ENCODE results near the gene HAND1.

HAND1 gene

DNA sequence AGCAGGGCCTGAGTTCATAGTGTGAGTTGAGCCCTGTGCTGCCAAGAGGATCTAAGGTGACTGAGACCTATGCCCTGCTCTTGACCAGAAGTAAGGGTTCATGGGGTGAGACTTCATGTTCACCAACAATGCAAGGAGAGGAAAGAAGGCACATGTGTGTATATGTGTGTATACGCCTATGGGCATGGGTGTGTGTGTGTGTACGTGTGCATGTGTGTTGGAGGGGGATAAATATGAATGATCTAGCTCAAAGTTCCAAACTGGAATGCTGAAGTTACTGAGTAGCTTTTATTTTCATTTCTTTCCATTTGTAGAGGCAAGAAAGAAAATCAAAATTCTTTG, 25.6 kb upstream of the HAND1 start:
- no peak for DNase-seq

DNA sequence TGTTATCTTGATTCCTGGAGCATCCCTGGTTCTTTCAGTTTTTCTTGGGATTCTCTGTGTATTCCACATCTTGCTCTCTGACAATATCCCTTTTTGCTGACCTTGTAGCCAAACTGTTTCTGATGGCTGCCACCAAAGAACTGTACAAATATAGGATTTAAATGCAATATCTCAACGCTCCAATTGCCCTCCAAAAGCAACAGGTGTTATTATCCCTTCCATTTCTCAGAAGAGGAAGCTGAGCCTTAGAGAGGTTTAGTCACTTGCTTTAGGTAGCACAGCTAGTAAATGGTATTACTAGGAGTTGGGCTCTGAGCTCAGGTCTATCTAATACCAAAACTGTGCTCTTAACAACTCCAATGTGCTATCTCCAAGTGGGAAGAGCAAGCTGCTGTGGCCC, 24.2 kb upstream of the HAND1 start:
- DNase-seq: no peak

DNA sequence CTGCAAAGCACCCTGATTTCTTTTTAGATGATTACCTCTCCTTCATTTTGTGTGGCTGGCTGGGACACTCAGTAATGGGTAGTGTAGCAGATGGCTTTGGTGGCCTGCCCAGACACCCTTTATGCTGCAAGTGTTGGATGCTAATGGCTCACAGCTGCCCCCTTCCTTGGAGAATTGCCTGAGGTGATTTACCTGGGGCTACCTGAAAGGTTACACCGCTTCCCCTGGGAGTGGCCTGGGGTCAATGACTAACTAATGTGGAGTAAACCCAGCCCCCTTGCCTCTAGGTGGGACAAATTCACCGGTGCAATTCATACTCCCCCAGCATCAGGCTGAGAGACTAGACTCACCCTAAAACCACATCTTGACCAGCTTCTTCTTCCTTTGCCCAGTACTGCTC, 23.5 kb upstream of the HAND1 start:
- DNase-seq: no peak

DNA sequence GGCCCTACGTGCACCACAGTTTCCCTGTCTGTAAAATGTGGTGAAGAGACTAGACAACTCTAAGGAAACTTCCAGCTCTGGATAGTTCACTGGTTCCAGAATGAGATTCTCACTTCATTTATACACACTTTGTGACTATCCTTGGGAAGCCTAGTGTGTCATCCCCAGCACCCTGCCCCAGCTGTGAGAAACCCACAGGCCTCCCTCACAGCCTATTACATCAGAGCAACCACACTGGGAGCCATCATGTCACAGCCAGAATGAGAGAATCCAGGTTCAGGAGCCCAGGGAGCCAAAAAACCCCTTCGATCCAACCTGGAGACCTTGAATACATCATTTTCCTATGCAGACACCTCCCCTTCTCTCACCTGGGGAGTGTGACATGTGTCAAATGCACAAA, 21.0 kb upstream of the HAND1 start:
- DNase-seq: no peak

DNA sequence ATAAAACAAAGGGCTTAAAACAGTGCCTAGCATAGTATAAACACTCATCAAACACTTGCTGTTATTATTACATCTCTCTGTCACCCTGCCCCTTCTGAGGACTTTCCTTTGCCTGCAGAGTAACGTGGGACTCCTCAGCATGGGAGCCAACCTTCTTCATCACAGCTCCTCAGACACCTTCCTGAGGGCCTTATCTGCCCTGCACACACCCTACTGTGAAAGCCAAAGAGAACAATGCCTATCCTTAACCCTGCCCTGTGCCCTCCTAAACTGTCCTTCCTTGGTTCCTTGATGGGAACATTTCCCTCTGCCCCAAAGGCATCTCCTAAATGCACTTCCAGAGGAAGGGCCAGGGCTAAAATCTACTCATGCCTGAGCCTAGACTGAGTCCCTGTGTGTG, 20.6 kb upstream of the HAND1 start:
- DNase-seq: no peak

DNA sequence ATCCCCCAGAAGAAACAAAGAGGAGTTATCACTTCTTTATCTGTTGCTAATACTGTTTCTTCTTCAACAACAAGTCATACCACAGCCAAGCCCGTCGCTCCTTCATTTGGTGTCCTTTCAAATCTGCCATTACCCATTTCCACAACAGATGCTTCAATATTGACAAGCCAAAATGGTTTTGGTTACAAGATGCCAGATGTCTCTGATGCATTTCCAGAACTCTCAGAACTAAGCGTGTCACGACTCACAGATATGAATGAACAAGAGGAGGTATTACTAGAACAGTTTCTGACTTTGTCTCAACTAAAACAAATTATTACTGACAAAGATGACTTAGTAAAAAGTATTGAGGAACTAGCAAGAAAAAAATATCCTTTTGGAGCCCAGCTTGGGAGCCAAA, 16.0 kb upstream of the HAND1 start:
- no peak for DNase-seq

DNA sequence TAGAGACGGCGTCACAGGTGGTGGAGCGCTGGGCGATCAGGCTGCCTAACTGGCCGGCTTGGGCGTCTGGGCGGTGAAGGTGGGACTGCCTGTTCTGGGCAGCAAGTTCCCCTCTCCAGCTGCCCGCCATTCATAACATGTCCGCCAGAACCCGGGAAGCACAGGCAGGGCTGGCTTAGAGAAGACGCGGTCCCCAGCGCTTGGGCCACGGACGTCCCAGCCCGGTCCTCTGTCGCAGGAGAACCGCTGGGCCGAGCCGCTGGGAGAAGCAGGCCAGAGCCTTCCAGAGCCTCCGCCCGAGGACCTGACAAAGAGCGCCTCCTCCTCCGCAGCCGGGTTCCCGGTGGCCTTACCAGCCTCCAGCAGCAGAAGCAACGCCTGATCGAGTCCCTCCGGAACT, 15.2 kb upstream of the HAND1 start:
- no peak for DNase-seq

DNA sequence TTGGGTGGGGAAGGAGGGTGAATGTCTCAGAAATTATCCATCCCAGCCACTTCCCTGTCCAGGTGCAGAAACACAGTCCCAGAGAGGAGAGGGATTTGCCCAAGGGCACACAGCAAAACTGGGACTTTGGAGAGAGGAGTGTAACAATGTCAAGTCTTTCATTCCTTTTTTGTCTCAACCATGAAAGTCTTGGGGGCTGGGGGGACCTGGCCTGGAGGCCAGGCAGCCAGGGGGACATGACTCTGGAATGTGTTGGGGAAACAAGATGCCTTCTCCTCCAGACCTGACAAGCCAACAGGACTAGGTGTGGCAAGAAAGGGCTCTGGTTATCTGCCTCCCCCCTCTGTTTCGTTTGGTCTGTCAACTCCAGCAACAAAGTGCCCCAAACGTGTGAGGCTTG, 13.9 kb upstream of the HAND1 start:
- no peak for DNase-seq

DNA sequence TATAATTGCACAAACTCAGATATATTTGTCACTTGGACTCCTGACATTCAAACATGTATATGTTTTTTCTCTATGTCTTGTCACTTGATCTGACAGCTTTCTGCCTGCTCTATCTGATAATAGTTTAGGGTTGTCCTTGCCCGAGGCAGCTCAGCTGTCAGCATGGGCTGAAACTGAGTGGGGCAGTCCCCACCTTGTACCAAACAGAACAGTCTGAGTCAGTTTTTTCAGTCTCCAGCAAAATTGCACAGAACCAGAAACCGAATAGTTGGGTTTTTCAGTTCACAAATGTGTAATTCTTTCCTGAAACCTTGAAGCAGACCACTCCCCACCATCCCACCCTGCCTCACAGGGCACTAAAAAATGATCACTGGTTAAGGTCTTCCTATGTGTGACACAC, 9.5 kb upstream of the HAND1 start:
- no peak for DNase-seq

DNA sequence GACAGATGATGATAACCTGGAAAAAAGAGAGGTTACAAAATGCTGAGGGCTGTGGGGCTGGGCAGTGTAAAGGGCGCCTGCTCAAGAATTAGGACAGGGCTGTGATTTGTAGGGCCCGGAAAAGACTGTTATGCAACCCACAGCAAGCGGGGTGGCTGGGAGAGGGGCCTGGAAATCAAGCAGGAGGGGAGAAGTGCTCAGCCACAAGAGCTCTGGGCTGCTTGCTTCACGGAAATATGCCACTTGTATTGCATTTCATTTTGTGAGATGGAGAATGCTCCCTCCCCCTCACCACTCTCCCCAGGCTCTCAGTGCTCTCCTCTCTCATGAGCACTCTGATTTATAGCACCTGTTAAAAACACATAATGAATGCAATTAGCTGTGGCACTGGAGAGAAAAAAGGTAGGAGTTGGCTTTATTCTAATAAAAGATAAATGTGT, 8.4 kb upstream of the HAND1 start:
- DNase-seq: peak; percentile 16

DNA sequence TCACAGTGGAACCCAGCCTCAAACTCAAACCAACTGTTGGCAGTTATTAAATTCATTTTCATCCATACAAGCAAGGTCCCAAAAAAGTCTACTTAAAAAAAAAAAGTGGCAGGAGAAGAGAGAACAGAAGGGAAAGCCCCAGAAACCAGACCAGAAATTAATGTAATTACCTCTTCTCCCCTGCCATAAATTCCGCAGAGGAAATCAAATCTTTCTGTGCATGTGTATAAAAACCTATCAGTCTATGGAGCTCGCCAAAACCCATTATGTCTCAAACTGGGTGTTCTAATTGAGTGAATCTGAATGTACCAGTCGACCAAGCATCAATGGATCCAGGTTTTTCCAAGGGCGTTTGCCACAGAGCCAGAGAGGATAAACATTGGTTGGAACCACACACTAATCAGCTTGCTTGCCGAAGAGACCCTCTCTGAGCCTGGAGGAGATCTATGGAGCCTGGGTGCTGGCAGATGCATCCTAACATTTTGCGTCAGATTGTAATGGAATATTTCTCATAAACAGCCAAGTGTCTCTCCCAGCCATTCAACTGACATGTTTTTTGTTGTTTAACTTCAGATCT, 7.9 kb upstream of the HAND1 start:
- DNase-seq: no peak

DNA sequence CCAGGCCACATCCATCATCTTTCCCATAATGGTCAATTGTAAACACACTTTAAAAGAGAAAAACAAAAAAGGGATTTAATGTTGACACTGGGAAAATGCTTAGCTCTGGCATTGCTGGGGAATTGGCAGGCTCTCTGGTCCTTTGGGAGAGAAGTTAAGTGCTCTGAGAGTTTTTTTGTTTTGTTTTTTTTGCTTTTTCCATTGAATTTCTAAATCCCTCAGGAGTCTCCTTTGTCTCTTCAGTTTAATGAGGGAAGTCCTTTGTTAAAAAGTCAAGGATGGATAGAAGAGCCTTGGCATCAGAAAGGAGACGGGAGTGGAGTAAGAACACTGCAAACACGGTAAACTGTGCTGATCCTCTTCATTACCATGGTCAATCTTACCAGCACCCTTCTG, 7.1 kb upstream of the HAND1 start:
- DNase-seq: peak; percentile 26

DNA sequence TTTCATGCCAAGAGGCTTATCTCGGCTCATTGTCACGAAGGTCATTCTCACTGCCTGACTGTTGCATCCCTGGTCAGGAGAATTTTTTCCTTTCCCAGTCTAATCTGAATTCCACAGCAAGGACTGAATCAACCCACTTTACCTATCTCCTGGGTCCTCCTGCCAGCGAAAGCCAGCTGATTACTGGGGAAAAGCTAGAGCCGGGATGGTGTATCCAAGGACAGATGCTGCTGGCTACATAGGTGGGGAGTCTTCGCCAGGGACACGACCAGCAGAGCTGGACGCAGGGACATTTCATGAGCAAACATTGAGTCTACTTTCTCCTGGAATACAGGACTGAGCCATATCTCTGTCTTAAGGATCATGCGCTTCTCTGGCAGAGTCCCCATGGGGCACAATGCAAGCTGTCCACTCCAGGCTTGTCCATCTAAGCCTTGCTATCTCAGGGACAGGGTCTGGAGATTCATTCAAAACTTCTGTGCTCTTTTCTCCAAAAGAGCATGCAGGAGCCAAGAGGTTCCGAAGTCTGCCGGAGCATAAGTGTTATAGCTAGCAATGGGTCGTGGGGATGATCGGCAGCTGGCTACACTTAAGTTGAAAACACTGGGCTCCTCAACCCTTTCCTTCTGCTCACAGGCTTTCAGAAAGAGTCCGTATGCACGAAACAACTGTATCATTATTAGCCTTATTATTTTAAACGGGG, 6.5 kb upstream of the HAND1 start:
- DNase-seq: no peak

DNA sequence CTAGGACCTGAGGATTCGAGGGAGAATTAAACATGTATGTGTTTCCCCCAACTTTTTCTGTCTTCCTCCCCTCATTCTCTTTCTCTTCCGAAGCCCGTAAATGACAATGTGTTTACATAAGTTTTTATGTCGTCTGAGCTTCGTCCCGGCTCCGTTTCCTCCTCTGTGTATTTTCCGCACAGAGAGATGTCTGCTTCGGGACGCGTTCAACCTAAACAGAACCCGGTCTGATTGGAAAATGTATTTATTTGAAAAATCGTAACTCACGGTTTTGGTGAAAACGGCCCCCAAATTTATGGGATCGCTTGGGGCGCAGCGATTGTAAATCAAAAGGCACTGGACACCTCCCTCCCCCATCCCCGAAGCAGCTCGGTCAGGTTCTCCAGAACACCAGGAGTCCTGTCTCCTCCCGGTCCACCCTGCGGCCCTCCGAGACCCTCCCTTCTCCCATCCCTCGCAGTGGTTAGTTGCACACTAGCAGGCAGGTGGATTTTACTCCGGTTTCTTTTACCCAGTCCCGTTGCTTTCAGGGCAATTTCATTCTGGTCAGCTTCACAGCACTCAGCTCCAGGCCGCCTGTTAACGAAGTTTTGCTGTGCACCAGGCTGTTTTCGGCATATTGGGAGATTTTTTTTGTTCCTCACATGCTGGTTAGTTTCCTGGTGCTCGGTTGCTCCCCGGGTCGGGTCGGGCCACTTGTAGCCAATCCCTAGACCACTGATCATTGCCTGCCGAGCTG, 5.8 kb upstream of the HAND1 start:
- no peak for DNase-seq

DNA sequence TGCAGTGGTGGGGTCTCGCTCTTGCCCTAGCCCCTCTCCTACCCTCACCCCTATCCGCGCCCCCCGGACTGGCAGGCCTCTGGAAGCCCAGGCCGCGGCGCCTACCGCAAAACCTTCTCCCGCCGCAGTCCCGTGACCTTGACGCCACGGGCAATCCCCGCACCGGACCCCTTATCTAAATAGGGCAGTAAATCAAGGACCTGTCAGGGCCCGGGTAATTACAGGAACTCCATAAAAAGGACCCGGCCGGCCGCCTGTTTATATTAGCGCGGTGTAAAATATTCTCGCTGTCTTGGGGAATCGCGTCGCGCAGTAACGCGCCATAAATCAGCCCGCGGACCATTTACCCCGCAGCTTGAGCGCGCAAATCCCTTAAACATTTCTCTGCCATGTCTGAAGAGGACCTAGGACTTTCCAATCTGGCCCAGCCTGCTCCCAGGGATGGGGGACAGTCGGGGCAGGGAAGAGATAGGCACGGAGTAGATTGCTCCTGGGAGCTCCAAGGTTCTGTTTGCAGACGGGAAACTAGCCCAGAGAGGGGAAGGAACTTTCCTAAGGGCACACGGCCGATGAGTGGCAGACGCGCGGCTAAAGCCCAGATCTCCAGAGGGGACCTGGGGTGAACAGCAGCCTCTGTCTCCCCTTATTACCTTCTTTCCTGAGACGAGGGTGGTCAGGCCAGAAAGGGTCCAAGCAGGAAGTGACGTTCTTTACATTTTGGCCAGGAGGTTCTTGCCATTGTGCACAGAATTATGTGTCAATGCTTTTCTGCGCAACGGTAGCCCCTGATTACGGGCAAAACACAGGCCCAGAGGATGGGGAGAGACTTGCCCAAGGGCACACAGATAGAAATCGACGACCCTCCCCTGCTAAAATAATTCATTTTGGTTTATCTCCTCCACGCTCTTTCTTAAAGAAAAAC, 4.8 kb upstream of the HAND1 start:
- no peak for DNase-seq

DNA sequence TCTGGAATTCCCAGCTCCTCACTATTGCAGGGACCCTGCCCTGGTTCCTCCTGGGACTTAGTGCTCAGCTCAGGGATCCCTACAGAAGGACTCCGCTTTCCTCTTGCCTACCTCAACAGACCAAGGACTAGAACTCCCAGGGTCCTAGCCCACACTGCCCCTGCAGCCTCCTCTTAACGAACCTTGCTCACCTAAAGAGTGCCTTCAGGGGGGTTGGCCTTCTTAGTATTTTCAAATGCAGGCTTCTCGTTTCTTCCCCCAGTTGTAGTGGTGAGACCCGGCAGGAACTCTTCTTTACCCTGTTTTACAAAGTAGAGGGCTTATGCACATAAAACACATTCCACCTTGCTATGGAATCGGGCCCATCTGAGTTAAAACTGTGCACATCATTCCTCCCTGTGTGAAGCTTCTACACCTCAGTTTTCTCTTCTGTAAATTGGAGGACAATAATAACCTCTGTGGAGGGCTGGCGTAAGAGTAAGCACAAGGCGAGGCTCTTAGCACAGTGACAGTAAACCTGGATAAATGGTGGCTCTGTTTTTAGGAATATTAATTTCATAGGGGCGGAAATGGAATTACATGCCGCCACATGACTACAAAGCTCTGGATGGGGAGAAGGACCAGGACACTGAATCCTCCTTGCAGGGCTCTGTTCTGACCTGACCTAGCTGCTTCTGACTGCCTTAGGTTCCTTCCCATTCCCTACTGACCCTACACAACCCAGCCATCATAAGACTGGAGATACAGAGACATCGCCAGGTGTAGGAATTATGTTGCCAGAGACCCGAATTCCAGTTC, 3.8 kb upstream of the HAND1 start:
- DNase-seq: no peak

DNA sequence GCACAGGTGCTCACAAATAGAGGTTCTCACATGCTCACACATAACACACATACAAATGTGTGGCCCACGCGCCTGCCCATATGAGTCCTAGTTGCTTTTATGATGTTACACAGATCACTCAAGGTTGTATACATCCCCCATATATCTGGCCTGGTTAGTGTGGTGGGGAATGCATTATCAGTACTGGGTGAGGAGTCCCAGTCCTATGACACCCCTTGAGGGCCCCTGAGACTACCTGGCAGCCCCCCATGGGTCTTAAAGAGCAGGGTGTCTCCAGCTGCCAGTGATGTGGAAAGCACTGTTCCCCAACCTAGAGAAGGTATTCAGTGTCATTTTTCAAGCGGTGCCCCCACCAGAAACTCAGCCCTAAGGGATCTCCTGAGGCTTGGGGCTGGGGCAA, 2.8 kb upstream of the HAND1 start:
- no peak for DNase-seq

DNA sequence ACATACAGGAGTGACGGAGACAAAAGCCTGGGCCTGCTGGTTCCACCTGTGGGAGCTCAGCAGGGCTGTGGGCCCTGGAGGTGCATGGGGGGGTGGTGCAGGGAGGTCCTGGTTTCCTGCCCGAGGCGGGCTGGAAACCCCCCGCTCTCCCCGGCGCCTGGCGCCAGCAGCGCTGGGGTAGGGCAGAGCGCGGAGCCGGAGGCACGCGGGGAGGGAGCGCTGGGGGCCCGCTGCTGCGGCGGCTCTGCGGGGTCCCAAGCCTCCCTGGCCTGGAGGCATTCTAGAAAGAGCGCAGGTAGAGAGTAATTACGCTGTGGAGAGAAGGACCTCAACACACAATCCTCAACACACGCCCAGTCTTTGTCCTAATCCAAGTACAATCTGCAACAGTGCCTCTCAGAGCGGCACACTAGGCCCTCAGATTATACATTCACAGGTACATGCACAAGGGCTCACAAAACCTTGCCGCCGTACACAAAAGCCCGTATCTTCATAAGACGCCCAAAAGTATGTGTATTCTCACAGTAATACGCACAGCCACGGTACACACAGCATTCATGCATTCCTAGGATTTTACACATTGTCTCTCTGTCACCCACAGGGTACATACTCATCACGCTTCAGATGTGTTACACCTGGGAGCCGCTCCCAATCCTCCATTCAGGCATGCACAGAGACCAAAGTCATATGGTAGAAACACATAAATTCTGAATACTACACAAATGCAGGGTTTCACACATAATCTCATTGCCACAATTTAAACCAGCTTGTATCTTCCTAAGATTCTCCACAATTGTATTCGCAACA, 2.1 kb upstream of the HAND1 start:
- no peak for DNase-seq

DNA sequence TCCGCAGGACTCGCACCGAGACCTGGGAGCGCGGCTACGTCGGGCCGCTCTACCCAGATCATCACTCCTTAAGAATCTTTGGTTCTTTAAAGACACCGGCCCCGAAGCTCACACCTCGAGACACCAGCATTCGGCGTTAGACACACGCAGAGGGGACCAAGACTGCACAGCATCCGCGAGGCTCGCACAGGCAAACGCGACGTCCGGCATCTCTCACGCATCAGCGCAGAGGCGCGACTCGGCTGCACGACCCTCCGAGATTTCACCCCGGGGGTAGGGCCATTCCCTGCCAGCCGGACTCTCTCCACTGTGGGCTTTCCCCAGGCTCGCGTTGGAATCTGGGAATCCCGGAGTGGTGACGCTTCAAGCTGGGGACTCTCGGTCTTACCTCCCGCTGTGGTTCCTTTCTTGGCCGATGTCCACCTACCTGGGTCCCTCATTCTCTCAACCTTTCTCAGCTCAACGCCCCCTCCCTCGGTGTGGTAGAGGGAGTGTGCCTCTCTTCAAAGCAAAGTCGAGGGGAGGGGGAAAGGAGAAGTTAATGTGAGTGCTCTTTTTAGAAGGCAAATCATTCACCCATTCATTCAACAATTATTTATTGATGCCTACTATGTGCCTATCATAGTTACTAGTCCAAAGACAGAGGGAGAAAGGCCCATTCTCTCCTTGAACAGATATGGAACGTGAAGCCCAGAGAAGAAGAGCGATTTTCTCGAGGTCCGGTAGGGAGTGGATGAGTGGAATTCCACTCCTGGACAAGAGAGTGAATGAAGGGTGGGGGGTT, 1.3 kb upstream of the HAND1 start:
- no peak for DNase-seq

DNA sequence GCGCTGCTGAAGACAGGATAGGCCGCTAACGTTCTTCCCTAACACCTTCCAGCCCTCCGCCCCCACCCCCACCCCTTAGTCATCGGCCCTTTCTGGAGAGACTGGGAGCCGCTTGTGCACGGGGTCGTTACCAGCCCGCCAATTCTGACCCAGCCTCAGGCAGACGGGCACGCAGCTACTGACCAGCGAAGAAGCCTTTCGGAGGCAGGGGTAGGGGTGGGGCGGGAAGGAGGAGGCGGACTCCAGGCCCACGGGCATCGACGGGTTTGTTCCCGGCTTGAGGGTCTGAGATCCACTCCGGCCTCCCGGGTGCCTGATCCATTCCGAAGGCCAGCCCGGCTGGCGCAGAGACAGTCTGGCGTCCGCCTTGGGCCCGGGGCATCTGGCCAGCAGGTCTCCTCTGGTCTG, 729 bp upstream of the HAND1 start:
- no peak for DNase-seq

Data from NCI-H1092 treated with DMSO at 0.1 percent for 48 hours (cell line).